DMS153 (cell line): ENCODE results near the gene FGF5.

Experiments
- DNase-seq: peaks from one replicate; lab custom pipeline; 2025; lab: John Stamatoyannopoulos, UW

The FGF5 gene

DNA sequence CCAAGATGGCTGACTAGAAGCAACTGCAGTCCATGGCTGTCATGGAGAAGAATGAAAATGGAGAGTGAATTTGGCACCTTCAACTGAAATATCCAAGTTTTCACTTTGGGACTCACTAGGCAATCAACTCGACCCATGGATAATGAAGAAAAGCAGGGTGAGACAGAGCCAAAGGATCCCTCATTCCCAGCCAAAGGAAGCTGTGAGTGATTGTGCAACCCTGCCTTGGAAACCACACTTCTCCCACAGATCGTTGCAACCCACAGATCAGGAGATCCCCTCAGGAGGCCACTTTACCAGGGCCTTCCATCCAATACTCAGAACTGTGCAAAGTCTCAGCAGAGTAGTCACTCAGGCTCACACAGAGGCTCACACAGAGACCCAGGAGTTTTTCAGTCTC, 73.6 kb downstream of the FGF5 start:
- no peak for DNase-seq
